Lung microvascular endothelial cell (primary cell): ENCODE measurements around the gene FOXD4L1. TPM values are rescaled to one million over a fixed set of nuclear protein-coding genes. Genes with fewer than 3 reads are reported as not detected.
"Not testable (repeated sequence)": the region's sequence is repeated elsewhere in the genome, so short reads cannot be mapped to it uniquely, and the experiment has no call there.

Source experiments
- DNase-seq, 2 donors: peaks; one replicate each; pipeline versions ENCODE4 v3.0.0 to v3.0.0-alpha.2; 2010; ENCODE audit warnings: low read depth in 2 of 2
- total RNA-seq: library from RNA; depleted of rRNA; stranded (reverse); fragments of >200 nt; gene quantifications from 2 replicates; pipeline ENCODE4 v1.2.1, GENCODE V29; 2014

FOXD4L1 gene
- under 0.01 TPM in 2 replicates for total RNA-seq

DNA sequence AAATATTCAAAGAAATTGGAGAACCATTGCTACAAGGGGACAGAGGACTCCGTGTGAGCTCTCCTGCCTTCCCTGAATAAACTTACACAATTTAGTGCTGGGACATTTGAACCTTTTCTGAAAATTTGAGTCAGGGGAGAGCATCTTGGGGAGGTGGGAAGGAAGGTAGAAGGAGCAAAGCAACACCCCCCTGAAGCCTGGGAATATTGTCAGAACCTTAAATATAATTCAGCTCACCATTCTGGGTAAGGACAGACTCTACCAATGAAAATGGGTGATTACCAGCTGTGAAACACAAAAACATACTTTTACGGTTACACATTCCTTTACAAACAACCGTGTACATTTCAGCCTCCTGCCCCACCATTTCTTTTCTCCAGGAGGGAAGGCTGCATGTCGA is at the start of gene FOXD4L1:
FOXD4L1 (plus strand) TSS at position 301 of the 400 bp plus-strand sequence. CDS start 592 bp downstream, outside the sequence.
- not testable (repeated sequence) for DNase-seq

GRCh38 chr2:113465770-113466169 is 32.7 kb upstream of the FOXD4L1 start:
- not testable (repeated sequence) for DNase-seq

GRCh38 chr2:113476688-113477368 is 21.6 kb upstream of the FOXD4L1 start:
- DNase-seq = not testable (repeated sequence)

- not testable (repeated sequence) for DNase-seq
Measured at GRCh38 chr2:113496527-113496926, 1.9 kb upstream of the FOXD4L1 start.

GRCh38 chr2:113499019-113499885 is 787 bp downstream of the FOXD4L1 start:
- not testable (repeated sequence) for DNase-seq

GRCh38 chr2:113499886-113500722 is 1.6 kb downstream of the FOXD4L1 start:
- DNase-seq = not testable (repeated sequence)

DNA sequence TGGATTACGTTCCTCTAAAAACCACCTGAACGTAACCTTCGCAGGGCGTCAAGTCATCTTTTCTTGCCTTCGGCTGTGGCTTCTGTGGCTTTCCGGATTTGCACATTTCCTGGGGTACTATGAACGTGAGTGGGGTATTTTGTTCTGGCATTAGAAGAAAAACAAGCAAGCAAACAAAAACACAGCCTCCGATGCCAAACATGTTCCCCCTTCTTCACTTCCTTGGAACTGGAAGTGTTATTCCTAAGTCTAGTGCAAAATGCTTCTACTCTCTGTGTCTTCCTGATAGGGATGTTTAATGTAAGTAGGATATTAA is 2.2 kb downstream of the FOXD4L1 start:
- DNase-seq = not testable (repeated sequence)

GRCh38 chr2:113502216-113503093 is 4.0 kb downstream of the FOXD4L1 start:
- not testable (repeated sequence) for DNase-seq

- DNase-seq = peak in 1 of 2 donors; percentile 7
Measured at GRCh38 chr2:113503094-113504042, 4.9 kb downstream of the FOXD4L1 start.

- DNase-seq = not testable (repeated sequence)
Measured at GRCh38 chr2:113504081-113504480, 5.6 kb downstream of the FOXD4L1 start.

GRCh38 chr2:113507394-113508140 is 9.1 kb downstream of the FOXD4L1 start:
- DNase-seq = not testable (repeated sequence)

GRCh38 chr2:113508187-113508586 is 9.7 kb downstream of the FOXD4L1 start:
- not testable (repeated sequence) for DNase-seq

GRCh38 chr2:113510913-113511312 is 12.4 kb downstream of the FOXD4L1 start:
- DNase-seq = not testable (repeated sequence)

DNA sequence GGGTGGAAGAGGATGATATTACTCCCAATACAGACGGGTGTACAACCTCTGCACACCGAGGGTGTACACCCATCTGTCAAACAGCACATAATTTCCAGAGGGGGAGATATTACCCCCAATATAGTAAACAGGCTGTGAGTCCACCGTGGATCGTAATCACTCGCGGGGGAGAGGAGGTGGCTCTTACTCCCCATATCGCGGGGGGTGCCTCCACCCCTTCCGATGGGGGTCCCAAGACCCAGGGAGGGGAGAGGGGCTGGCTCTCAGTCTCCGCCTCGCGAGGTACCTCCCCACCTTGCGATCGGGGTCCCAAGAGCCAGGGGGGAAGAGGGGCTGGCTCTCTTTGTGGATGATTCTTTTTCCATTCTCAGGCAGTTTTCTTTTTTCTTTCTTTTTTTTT is 13.4 kb downstream of the FOXD4L1 start:
- not testable (repeated sequence) for DNase-seq

DNA sequence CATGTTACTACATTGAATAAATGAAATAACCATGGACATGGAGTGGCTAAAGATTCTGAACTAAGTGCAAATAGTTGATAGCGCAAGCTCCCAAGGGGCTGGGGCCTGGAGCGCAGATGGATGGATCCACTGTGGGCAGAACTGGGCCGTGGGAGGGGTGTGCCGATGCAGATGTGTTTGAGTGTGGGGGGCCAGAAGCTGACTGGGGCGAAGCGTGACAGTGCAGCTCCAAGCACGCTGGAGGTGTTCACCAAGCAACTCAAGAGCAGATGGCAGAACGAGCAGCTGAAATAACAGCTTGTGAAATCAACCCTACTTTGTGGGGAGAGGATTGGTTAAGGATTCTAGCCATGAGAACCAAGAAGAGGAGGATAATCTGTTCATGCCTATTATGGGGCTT is 17.0 kb downstream of the FOXD4L1 start:
- not testable (repeated sequence) for DNase-seq

DNA sequence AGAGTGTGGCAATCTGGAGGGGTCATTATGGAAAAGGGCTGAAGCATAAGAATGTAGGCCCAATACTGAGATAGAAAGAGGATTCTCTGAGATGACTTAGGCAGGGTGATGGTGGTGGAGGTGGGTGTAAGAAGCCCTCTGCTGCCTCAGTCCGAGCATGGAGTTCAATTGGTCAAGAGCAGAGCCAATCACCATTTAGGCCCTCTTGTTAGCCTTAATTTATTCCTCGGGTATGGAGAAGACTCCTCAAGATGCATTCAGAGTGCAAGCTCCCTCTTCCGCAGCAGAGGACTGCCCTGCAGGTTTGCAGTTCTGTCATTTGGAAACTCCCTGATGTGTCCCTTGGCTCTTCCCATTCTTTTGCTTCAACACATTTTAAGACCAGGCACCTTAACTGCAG is 17.5 kb downstream of the FOXD4L1 start:
- DNase-seq = not testable (repeated sequence)

GRCh38 chr2:113517025-113517424 is 18.6 kb downstream of the FOXD4L1 start:
- DNase-seq = not testable (repeated sequence)

- DNase-seq = not testable (repeated sequence)
Measured at GRCh38 chr2:113520837-113521236, 22.4 kb downstream of the FOXD4L1 start.

DNA sequence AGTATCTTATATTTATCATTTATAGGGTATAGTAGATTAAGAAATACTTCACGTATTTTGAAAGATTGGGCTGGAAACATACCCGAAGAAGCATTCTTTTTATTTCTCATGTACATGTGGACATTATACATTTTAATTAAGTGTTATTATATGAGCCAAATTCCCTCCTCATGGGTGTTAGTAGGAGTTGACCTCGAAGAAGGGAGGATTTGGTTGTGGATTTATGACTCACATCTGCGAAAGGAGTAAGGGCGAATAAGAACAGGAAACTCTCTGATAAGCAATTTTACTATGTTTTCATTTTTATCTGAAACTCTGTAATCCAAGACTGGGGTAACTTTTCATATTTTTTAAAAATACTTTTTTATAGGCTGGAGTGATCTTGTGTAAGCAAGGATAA is 23.0 kb downstream of the FOXD4L1 start:
- not testable (repeated sequence) for DNase-seq
